ENCODE measurements around the gene MORN1. TPM values are rescaled to one million over a fixed set of nuclear protein-coding genes. Genes with fewer than 3 reads are reported as not detected.

MORN1 gene
- total and polyA plus RNA-seq, 2 experiments from 2014 or later = 4.8 to 11.1 TPM

DNA sequence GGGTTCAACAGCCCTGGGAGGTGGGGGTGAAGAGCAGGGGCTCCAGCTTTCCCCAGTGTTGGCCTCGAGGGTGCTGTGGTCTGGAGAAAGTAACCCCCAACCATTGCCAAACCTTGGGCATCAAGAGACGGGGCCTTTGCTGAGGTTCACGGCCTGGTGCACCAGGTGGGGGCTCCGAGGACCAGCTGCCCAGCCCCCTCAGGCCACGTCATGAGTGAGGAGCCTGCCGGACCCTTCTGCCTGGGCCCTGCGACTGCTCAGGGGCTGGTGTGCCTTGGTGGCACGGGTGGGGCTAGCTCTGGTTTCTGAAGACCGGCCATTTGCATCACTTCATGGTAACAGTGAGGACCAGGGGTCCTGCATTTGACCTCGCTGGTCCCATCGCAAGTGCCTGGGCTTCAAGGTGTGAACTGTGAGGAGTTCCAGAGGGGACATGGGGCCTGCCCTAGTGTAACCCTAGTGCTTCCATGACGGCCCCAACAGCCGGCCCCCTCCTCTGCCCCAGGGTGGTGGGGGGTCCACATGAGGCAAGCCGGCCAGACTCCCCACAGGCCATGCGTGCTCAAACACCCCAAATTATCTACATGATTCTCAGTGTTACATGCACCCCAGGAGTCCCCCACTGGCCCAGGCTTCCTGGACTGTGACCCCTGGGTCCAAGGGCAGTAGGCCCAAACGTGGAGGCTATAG lies 13.5 kb downstream of the MORN1 start (continued):
- no peak for TF ChIP-seq CREB1 (CRISPR knock-in tag; IDR thresholded peaks at IDR 0.05; ENCODE audit: low read depth)
- TF ChIP-seq EZH2 (IDR thresholded peaks at IDR 0.05; ENCODE audit: low read depth, unreplicated experiment) = no peak
- TF ChIP-seq, protein P1, sequence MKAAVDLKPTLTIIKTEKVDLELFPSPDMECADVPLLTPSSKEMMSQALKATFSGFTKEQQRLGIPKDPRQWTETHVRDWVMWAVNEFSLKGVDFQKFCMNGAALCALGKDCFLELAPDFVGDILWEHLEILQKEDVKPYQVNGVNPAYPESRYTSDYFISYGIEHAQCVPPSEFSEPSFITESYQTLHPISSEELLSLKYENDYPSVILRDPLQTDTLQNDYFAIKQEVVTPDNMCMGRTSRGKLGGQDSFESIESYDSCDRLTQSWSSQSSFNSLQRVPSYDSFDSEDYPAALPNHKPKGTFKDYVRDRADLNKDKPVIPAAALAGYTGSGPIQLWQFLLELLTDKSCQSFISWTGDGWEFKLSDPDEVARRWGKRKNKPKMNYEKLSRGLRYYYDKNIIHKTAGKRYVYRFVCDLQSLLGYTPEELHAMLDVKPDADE (IDR thresholded peaks at IDR 0.05) = no peak
- no peak for TF ChIP-seq STAT1 (IDR thresholded peaks at IDR 0.05; ENCODE audit: unreplicated experiment)
- TF ChIP-seq EZH2phosphoT487 (IDR thresholded peaks at IDR 0.05; ENCODE audit: unreplicated experiment) = no peak
- TF ChIP-seq CTCF (conservative IDR thresholded peaks at IDR 0.05; ENCODE audit: low read depth in 2 of 2) = no peak
- no peak for TF ChIP-seq NANOG (IDR thresholded peaks at IDR 0.05; ENCODE audit: borderline replicate concordance)

DNA sequence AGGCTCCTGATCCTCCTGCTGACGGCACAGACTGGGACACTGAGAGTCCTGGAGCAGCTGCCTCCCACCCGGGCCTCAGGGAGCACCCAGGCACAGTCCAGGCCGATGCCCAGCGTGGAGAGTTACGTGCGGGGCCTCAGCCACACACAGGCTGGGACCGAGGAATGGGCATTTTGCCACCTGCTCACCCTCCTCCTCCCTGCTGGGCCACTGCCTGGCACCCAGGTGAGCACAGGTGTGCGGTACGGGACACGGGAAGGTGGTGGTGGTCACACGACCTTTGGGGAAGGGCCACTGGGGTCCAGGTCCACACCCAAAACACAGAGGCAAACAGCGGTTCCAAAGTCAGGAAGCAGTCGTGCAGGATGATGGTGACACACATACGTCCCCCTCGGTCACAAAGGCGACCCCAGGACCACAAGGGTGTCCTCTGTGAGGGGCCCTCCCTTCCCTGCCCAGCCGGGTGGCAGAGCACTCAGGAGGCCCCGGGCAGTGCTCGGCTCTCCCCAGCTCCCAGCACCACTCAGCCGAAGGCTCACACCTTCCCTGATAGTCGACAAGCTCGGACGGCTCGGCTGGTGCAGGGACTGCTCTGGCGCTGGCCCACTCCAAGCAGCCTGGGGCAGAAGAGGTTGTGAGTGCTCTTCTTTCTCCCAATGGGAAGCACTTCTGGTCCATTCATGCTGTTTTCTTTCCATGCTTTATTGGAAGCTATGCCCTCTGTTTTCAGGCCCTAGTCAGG lies 14.3 kb downstream of the MORN1 start:
- no peak overlapping the region for H3K27ac ChIP-seq (ENCODE audit: low read depth)
- H4K20me1 ChIP-seq (replicated peaks; ENCODE audit: insufficient read depth) = no peaks in the 10 kb centered on the region; the same call in 1 of the 2 replicates
- no peaks in the 10 kb centered on the region for H3F3A ChIP-seq (replicated peaks; ENCODE audit: low read depth)
- H3K79me2 ChIP-seq (replicated peaks; ENCODE audit: insufficient read depth) = no peaks in the 10 kb centered on the region
- H3K36me3 ChIP-seq (ENCODE audit: insufficient read depth) = no peaks in the 10 kb centered on the region
- H3K27me3 ChIP-seq (ENCODE audit: insufficient read depth) = no peaks in the 10 kb centered on the region
- H3K27ac Mint-ChIP-seq = no peak overlapping the region
- peaks cover 5% of the 10 kb centered on the region for H3K27me3 Mint-ChIP-seq (ENCODE audit: insufficient read depth, low read depth, poor library complexity)
- H3K9me2 ChIP-seq (ENCODE audit: insufficient read depth) = no peaks in the 10 kb centered on the region
- H3K9me3 Mint-ChIP-seq = no peaks in the 10 kb centered on the region
- no peaks in the 10 kb centered on the region for H3K36me3 Mint-ChIP-seq (ENCODE audit: low read depth)
- H3K4me1 Mint-ChIP-seq = no peaks in the 10 kb centered on the region
- no peak overlapping the region for H3K4me3 Mint-ChIP-seq
- H3K4me2 ChIP-seq = no peak overlapping the region
- no peak for DNase-seq (ENCODE audit: low spot score)
- H2AFZ ChIP-seq = no peak overlapping the region
- no peak for ATAC-seq
- H3K4me3 ChIP-seq = no peak overlapping the region
- H3K4me1 ChIP-seq (ENCODE audit: insufficient read depth) = no peaks in the 10 kb centered on the region
- TF ChIP-seq ZNF462 (CRISPR knock-in tag; IDR thresholded peaks at IDR 0.05) (no peak), JUNB (IDR thresholded peaks at IDR 0.05; ENCODE audit: unreplicated experiment) (no peak), STAT1 (IDR thresholded peaks at IDR 0.05; ENCODE audit: unreplicated experiment) (no peak), CTCF (conservative IDR thresholded peaks at IDR 0.05; ENCODE audit: low read depth in 2 of 2) (no peak), EZH2 (IDR thresholded peaks at IDR 0.05; ENCODE audit: low read depth, unreplicated experiment) (no peak), ZNF331 (CRISPR knock-in tag; IDR thresholded peaks at IDR 0.05; ENCODE audit: low read depth) (no peak)
- TF ChIP-seq, protein P1 (IDR thresholded peaks at IDR 0.05) = no peak

Data from GM23338 (cell line).